ENCODE data around the gene ZNF276. TPM values are rescaled to one million over a fixed set of nuclear protein-coding genes. Genes with fewer than 3 reads are reported as not detected.

Gene ZNF276
- total and polyA plus RNA-seq, 2 of the 8 experiments (the other 6 are each of a cell fraction or from before 2014, with no cell fraction given) = 6.4 to 9.3 TPM

- H3K14ac ChIP-seq (ENCODE audit: insufficient read length) = no peak overlapping the region
- peak overlapping the region in 2 of 4 experiments; percentile 65 to 68; a peak in 2 of 7 replicates for H3K9ac ChIP-seq (replicated peaks in 1 of 4; ENCODE audit: extremely low read depth in 1 of 4, low read depth in 3 of 4, low read length in 3 of 4)
- peak overlapping the region; percentile 60; the same call in 1 of the 2 replicates for H2BK5ac ChIP-seq (ENCODE audit: low read depth, low read length)
- ChIA-PET POLR2A (ENCODE audit: partially characterized antibody) (interaction anchor here (0.6 to 5.3 kb wide), 24 partner anchors 8 to 211 kb away, joined by 3 to 59 read pairs (median 3); partner anchors contain the start of genes CDK10, CHMP1A, CPNE7 and FANCA), CTCF (ENCODE audit: partially characterized antibody) (interaction anchor here (0.7 to 3.7 kb wide), 19 partner anchors 11 to 225 kb away, joined by 3 to 36 read pairs (median 5); partner anchors contain the start of gene CPNE7)
- H2BK12ac ChIP-seq (ENCODE audit: low read depth, low read length) = no peak overlapping the region
- no peak overlapping the region for H3K23ac ChIP-seq (ENCODE audit: insufficient read length)
- no peak overlapping the region for H2AK5ac ChIP-seq (ENCODE audit: low read depth, low read length)
- no peak overlapping the region; the same call in 1 of the 2 replicates for H4K8ac ChIP-seq (ENCODE audit: extremely low read depth, insufficient read depth, low read length)
- no peak overlapping the region for H2BK20ac ChIP-seq (ENCODE audit: low read length)
- no peaks in the 10 kb centered on the region for H3K9me3 ChIP-seq (ENCODE audit: insufficient read depth in 2 of 2, low read depth in 1 of 2, low read length in 1 of 2)
- H3K36me3 ChIP-seq (ENCODE audit: control insufficient read depth in 2 of 4, insufficient read depth in 4 of 4, low read length in 3 of 4) = peaks cover 0 to 15% (median under 1%) of the 10 kb centered on the region in 4 experiments; a peak in 3 of 8 replicates
- H4K20me1 ChIP-seq (replicated peaks in 1 of 2; ENCODE audit: control insufficient read depth in 1 of 2, insufficient read depth in 2 of 2, low read length in 2 of 2) = peaks cover 0 to 23% of the 10 kb centered on the region in 2 experiments
- H3K4ac ChIP-seq (replicated peaks; ENCODE audit: insufficient read length, low read depth, low read length) = peak overlapping the region; percentile 65
- peaks cover 0 to 9% (median 2%) of the 10 kb centered on the region in 4 experiments; a peak in 3 of 7 replicates for H3K27me3 ChIP-seq (replicated peaks in 1 of 4; ENCODE audit: control insufficient read depth in 3 of 4, extremely low read depth in 1 of 4, insufficient read depth in 3 of 4, low read length in 3 of 4)
- no peaks in the 10 kb centered on the region for H3K79me1 ChIP-seq (ENCODE audit: low read depth, low read length)
- no peaks in the 10 kb centered on the region for H3K79me2 ChIP-seq (ENCODE audit: control insufficient read depth in 1 of 2, insufficient read depth in 2 of 2, low read length in 2 of 2)
- 6% methylated on average over 30 of the region's 30 CpGs; no CpG with 5 or more reads in 1 of the 2 experiments for WGBS, 2 experiments (ENCODE audit: extremely low coverage in 1 of 2, insufficient coverage in 1 of 2, insufficient read length in 1 of 2, insufficient replicate concordance in 2 of 2, low coverage in 1 of 2, low lambda C conversion rate in 2 of 2, missing lambda C conversion rate in 1 of 2)
- H4K5ac ChIP-seq (ENCODE audit: insufficient read length, low read depth, low read length) = no peak overlapping the region
- H2AFZ ChIP-seq (ENCODE audit: low read length) = no peak overlapping the region
- no peak overlapping the region for H4K91ac ChIP-seq (replicated peaks; ENCODE audit: insufficient read length, low read length)
- peak overlapping the region; percentile 28; the same call in 1 of the 2 replicates for H3K27ac ChIP-seq (ENCODE audit: low read depth, low read length)
- FAIRE-seq (no peak), DNase-seq (ENCODE audit: low read depth in 1 of 2, low spot score in 2 of 2) (peak; percentile 98)
- H3K4me1 ChIP-seq (replicated peaks in 1 of 4; ENCODE audit: control insufficient read depth in 3 of 4, insufficient read depth in 4 of 4, low read length in 3 of 4) = peaks cover 0 to 11% (median 5%) of the 10 kb centered on the region in 4 experiments; a peak in 5 of 7 replicates
- peak overlapping the region; percentile 78 for H3K18ac ChIP-seq (ENCODE audit: extremely low read depth, low read length)
- H3K4me3 ChIP-seq (ENCODE audit: extremely low read depth in 1 of 4, insufficient read depth in 2 of 4, low read depth in 3 of 4, low read length in 4 of 4) = peak overlapping the region; percentile 49 to 78 (median 74)
- peak overlapping the region; percentile 88; the same call in 1 of the 2 replicates for H2BK15ac ChIP-seq (ENCODE audit: low read length)
- no peak overlapping the region for H3K56ac ChIP-seq (replicated peaks; ENCODE audit: insufficient read length, low read depth, low read length)
- H2BK120ac ChIP-seq (replicated peaks; ENCODE audit: low read depth, low read length) = no peak overlapping the region
- peak overlapping the region; percentile 67 to 96 for H3K4me2 ChIP-seq (ENCODE audit: insufficient read depth in 1 of 2, low read depth in 2 of 2, low read length in 2 of 2)
- peaks cover 13% of the 10 kb centered on the region; the same call in 1 of the 2 replicates for H3K23me2 ChIP-seq (ENCODE audit: low read depth, low read length)
- TF ChIP-seq TBP (IDR thresholded peaks at IDR 0.05; ENCODE audit: low read depth, low read length) = peak; percentile 47; the same call in 1 of the 2 replicates
- TF ChIP-seq GABPA (IDR thresholded peaks at IDR 0.05; ENCODE audit: borderline replicate concordance, insufficient read depth, low read length) = 0 out of 2 replicates have a peak, but pooled peaks have one; percentile 25
- peak; percentile 93 for TF ChIP-seq JUN (IDR thresholded peaks at IDR 0.05; ENCODE audit: low read depth, low read length)
- TF ChIP-seq KDM1A (IDR thresholded peaks at IDR 0.05; ENCODE audit: borderline replicate concordance, low read length) = no peak
- TF ChIP-seq RXRA (IDR thresholded peaks at IDR 0.05; ENCODE audit: insufficient read depth, low read depth, low read length) = no peak
- TF ChIP-seq SP2 (IDR thresholded peaks at IDR 0.05; ENCODE audit: low read length) = no peak
- no peak for TF ChIP-seq CHD1 (IDR thresholded peaks at IDR 0.05; ENCODE audit: low read depth, low read length)
- peak; percentile 96 for TF ChIP-seq ATF2 (IDR thresholded peaks at IDR 0.05; ENCODE audit: low read length)
- no peak for TF ChIP-seq CBX5 (IDR thresholded peaks at IDR 0.05; ENCODE audit: low read depth, low read length)
- peak; percentile 4 for TF ChIP-seq KDM4A (IDR thresholded peaks at IDR 0.05; ENCODE audit: low read depth, low read length, severe bottlenecking)
Measured at GRCh38 chr16:89700100-89700648, 21.2 kb upstream of the ZNF276 start.

Measured in H1 (cell line).